Measurements from ENCODE around the gene B4GALT3. TPM values are rescaled to one million over a fixed set of nuclear protein-coding genes. Genes with fewer than 3 reads are reported as not detected.

Gene B4GALT3
- total and polyA plus RNA-seq, 9 of the 15 experiments (the other 6 are each of a cell fraction or from before 2014, with no cell fraction given): 31.2 to 103 (median 46.1) TPM

- TF ChIP-seq AFF4 (CRISPR knock-in tag; IDR thresholded peaks at IDR 0.05) (no peak), CUX1 (CRISPR knock-in tag; IDR thresholded peaks at IDR 0.05) (no peak), E2F6 (IDR thresholded peaks at IDR 0.05; ENCODE audit: borderline replicate concordance in 1 of 2, extremely low read depth in 1 of 2, insufficient read depth in 1 of 2, insufficient read length in 1 of 2, low read depth in 1 of 2, low read length in 1 of 2, poor library complexity in 1 of 2, severe bottlenecking in 1 of 2) (no peak), SRSF7 (optimal IDR thresholded peaks at IDR 0.05; ENCODE audit: low read depth, low read length) (no peak), ZNF740 (CRISPR knock-in tag; IDR thresholded peaks at IDR 0.05) (peak; percentile 71; the same call in 1 of the 2 replicates), ZNF740 (tag; IDR thresholded peaks at IDR 0.05) (0 out of 4 replicates have a peak, but pooled peaks of 1 of the 2 experiments have one; percentile 44), TAF15 (IDR thresholded peaks at IDR 0.05; ENCODE audit: low read depth, low read length) (no peak), NFRKB (IDR thresholded peaks at IDR 0.05; ENCODE audit: low read depth) (peak; percentile 99), FOXA3 (CRISPR knock-in tag; conservative IDR thresholded peaks at IDR 0.05 in 1 of 2, IDR thresholded peaks at IDR 0.05 in 1 of 2) (no peak), TRIM24 (IDR thresholded peaks at IDR 0.05) (no peak), BRD4 (IDR thresholded peaks at IDR 0.05) (no peak), POLR2B (IDR thresholded peaks at IDR 0.05; ENCODE audit: low read depth, partially characterized antibody) (peak; percentile 39), U2AF2 (optimal IDR thresholded peaks at IDR 0.05; ENCODE audit: low read depth, low read length) (no peak), MTF1 (CRISPR knock-in tag; IDR thresholded peaks at IDR 0.05; ENCODE audit: borderline replicate concordance) (no peak), NR3C1 (CRISPR knock-in tag; IDR thresholded peaks at IDR 0.05) (no peak)
Measured at GRCh38 chr1:161225534-161226319, 48.4 kb upstream of the B4GALT3 start, which contains the start of gene TOMM40L (continued).

All from K562 (cell line).